Thyroid gland (tissue), 4 donors: Measurements from ENCODE around the gene IL27RA.

Experiments
- POLR2A ChIP-seq, 2 donors: fragments of 450-650 bp; IDR thresholded peaks; one replicate each; pipeline ENCODE4 v1.6.1; 2017; ENCODE audit warnings: antibody characterized with exemption in 2 of 2, mild to moderate bottlenecking in 2 of 2, moderate library complexity in 1 of 2
- TF ChIP-seq, protein P1 (sequence below), 6 experiments: fragments of 200-600 bp in 3 of 6; fragments of 450-650 bp in 3 of 6; sonication (generic) in 3 of 6; IDR thresholded peaks; one replicate each; pipeline ENCODE4 v1.5.1; 2016 to 2019; ENCODE audit warnings: antibody characterized with exemption in 6 of 6, mild to moderate bottlenecking in 2 of 6, inconsistent platforms in 1 of 6, moderate library complexity in 1 of 6

DNA sequence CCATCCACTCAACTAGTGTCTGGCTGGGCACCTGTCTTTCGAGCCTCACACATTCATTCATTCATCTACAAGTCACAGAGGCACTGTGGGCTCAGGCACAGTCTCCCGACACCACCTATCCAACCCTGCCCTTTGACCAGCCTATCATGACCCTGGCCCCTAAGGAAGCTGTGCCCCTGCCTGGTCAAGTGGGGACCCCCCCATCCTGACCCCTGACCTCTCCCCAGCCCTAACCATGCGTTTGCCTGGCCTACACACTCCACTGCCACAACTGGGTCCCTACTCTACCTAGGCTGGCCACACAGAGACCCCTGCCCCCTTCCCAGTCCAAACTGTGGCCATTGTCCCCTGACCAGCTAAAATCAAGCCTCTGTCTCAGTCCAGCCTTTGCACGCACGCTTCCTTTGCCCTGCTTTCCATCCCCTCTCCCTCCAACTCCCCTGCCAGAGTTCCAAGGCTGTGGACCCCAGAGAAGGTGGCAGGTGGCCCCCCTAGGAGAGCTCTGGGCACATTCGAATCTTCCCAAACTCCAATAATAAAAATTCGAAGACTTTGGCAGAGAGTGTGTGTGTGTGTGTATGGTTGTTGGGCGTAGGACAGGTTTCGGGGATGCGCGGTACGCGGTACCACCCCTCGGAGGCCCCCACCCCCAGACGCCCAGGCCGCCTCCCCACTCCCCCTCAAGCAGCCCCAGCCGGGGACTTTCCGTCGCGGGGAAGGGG, 404 bp upstream of the IL27RA start:
- TF ChIP-seq POLR2A (IDR thresholded peaks at IDR 0.05): no peak
- TF ChIP-seq, protein P1, sequence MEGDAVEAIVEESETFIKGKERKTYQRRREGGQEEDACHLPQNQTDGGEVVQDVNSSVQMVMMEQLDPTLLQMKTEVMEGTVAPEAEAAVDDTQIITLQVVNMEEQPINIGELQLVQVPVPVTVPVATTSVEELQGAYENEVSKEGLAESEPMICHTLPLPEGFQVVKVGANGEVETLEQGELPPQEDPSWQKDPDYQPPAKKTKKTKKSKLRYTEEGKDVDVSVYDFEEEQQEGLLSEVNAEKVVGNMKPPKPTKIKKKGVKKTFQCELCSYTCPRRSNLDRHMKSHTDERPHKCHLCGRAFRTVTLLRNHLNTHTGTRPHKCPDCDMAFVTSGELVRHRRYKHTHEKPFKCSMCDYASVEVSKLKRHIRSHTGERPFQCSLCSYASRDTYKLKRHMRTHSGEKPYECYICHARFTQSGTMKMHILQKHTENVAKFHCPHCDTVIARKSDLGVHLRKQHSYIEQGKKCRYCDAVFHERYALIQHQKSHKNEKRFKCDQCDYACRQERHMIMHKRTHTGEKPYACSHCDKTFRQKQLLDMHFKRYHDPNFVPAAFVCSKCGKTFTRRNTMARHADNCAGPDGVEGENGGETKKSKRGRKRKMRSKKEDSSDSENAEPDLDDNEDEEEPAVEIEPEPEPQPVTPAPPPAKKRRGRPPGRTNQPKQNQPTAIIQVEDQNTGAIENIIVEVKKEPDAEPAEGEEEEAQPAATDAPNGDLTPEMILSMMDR (IDR thresholded peaks at IDR 0.05): no peak
